Kidney tubule cell (primary cell): ENCODE results near the gene DDX17.

ENCODE experiments used
- DNase-seq: peaks from one replicate; pipeline ENCODE4 v3.0.0-alpha.2; 2018; ENCODE audit warnings: low spot score

The DDX17 gene

DNA sequence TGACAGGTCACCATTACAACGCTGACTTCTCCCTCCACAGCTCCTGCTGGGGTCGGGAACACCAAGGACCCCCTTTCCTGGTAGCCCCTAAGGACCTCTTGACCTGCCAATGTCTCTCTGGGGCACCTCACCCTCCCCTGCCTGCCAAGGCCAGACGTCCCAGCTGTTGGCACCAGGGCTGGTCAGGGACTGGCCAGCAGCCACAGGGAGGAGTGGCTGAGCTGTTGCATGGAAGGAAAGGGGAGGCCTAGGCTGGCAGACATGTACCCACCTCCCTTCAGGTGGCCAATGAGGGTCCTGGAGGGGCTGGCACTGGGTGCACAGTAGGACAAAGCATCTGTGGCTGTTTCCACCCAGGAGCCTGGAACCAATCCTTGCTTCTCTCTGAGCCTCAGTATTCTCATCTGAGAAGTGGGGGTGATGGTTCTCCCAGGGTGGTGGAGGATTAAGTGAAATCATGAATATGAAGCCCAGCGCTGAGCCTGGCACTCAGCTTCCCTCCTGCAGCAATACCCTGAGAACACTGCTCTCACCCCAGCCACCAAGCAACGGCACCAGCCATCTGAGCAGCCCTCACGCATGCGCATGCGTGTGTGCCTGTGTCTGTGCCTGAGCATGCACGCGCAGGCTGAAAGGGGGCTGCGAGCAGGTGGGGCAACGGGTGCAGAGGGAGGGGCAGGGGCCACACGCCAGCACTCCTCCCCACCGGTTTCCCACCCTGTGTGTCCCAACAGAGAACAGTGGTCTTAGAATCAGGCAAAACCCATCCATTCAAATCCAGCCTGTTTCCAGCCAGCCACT is 57.0 kb downstream of the DDX17 start:
- no peak for DNase-seq

DNA sequence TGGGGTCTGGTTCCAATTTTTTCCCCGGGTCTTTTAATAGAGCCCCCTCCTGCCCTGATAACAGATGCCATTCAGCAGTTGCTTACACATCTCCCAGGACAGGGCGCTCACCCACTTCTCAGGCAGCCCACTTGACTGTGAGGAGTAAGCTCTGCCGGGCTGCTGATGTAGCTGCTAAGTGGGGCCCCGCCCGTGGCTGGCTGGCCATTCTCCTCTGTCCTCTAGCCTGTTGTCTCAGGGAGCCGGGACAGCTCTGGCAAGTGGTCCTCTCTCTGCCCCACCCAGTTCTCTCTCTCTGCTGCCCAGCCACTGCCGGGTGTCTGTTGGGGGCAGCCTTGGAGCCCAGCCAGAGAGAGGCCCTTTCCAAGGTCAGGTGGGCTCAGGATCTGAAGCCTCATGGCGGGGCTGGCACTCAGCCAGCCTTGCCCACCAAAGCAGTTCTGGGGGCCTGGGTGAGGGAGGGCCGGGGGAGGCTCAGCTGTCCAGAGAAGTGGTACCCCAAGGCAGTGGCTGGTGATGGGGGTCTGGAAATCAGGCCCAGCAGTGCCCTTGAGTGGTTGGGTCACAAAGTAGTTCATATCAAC is 60.0 kb downstream of the DDX17 start:
- DNase-seq: no peak

DNA sequence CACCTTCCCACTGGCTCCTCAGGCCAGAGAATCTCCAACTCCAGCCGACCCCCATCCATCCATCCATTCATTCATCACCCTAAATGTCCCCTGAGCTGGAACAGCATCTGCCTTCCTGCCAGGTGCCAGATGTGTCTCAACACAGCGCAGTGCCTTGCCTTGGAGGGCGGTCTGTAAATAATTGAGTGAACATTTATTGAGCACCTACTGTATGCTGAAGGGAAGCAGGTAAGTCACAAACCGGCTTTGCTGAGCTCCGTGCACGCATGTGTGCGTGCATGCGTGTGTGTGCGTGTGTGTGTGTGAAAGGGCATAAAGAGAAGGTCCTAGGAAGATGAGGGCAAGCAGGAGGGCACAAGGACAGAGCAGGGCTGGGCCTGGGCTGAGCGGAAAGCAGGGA is 61.3 kb downstream of the DDX17 start:
- DNase-seq: no peak

DNA sequence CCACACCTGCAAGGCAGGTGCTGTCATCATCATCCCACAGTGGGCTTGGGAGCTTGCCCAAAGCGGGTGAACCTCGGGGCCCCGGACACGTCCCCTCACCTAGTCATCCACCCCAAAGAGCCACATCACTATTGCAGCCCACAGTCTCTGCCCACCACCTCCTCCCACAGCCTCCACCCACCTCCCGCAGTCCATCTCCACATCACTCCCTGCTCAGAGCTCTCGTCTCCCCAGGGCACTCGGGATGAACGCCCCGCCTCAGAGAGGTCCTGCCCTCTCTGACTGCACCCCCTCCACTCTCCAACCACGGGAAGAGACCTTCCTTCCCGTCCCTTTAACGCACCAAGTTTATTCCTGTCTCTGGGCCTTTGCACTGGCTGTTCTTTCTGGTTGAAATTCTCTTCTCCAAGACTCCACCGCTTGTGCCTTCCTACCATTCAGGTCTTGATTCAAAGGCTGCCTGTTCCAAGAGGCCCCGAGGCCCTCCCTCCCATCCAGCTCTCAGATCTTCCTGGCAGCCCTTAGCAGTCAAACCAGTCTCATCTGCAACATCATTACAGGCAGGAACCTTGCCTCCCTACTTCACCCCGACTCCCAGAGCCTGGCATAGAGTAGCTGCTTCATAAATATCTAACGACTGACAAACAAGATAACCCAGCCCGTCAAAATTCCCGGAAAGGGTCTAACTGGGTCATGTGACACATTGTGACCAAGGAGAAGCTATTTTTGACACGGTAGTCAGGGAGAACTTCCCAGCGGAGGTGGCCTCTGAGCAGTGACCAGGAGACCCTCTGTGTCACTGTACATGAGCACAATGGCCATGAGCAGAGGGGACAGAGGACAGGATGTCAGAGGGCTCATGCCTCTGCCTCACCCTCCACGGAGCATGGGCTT is 62.2 kb downstream of the DDX17 start:
- DNase-seq: no peak

DNA sequence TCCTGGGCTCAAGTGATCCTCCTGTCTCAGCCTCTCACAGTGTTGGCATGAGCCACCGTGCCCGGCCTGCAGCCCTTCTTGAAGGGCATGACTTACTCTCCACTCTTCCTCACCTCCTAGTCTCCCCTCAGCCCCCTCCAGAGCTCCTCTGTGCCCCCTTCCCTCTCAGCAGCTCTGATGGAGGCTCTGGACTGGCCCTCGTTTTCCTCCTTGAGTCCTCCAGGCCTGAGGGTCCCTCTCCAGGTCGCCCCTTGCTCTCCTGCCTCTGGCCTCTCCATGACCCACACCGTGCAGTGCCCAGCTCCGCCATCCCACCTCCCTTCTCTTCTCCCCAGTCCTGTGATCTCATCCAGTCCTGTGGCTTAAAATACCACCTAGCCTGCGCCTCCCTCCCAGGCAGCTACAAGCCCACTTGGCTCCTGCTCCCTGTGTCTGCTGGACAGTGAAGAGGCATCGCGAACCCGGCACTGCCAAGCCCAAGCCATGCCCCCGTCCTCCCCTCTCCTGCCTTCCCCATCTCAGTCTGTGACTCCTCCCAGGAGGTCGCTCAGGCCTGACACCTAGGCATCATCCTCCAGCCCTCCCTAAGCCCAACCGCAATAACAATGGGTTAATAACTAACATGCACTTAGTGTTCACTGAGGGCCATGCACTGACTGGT is 63.0 kb downstream of the DDX17 start:
- DNase-seq: peak; percentile 85

DNA sequence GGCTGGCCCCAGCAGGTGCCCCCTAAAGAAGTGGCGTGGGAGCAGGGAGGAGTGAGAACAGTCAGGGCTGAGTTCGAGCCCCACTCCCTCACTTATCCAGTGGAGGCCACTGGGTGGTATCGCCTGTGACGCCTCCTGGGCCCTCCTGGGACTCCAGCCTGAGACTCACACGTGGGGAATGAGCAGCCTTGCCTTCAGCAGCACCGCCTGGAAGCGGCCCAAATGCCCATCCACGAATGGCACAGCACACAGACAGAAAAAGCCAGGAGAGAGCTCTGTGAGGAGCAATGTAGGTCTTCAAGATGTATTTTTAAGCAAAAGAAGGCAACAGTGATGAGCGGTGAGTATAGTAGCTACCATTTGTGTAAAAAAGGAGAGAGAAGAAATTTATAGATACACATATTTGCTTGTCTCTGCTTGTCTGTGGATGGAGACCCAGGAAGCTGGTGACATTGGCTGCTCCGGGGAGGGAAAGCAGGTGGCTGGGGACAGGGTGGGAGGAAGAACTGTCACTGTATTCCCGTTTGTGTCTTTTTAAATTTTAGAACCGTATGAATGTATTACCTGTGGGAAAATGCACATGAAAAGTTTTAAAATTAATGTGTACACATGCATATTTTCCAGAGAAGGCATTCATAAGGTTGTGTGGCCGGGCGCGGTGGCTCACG is 64.4 kb downstream of the DDX17 start:
- DNase-seq: no peak

DNA sequence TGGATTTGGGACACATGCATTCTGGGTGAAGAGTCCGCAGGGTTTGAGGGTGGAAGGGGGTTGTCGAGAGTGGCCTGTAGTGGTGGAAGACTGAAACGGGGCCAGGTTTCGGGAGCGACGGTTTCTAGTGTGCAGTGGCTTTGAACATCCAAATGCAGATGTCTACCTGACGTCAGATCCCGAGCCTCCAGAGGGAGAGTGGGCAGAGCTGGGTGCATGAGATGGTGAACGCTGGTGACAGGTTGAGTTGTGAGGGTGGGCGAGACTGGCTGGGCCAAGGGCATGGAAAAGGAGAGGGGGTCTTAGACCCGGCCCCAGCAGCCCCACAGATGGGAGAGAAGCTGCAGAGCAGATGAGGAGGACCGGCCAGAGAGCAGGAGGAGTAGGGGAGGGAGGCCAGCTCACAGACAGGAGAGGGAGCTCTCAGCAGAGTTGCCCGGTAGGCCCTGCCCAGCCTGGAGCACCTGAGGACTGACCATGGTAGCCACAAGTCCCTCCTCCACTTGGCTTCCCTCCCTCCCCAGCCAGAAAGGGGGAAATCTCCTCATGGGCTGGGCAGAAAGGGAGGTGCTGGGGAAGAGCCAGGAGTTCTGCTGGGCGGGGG is 65.3 kb downstream of the DDX17 start:
- no peak for DNase-seq

DNA sequence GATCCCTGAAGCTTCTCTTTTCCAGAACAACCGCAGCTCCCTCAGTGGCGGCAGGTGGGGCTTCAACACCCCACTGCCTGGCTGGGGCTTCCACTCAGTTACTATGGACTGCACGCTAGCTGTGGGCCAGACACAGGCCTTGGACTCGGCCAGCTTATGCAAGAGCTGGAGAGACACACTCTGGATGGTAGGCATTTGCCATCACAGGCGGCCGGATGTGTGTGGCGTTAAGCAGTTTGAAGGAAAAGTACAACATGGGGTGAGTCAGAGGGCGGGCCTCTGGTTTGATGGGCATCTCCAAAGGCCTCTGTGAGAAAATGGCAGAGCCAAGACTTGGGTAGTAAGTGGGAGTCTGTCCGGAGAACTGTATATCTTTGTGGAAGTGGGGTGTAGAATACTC is 68.7 kb downstream of the DDX17 start:
- DNase-seq: no peak

DNA sequence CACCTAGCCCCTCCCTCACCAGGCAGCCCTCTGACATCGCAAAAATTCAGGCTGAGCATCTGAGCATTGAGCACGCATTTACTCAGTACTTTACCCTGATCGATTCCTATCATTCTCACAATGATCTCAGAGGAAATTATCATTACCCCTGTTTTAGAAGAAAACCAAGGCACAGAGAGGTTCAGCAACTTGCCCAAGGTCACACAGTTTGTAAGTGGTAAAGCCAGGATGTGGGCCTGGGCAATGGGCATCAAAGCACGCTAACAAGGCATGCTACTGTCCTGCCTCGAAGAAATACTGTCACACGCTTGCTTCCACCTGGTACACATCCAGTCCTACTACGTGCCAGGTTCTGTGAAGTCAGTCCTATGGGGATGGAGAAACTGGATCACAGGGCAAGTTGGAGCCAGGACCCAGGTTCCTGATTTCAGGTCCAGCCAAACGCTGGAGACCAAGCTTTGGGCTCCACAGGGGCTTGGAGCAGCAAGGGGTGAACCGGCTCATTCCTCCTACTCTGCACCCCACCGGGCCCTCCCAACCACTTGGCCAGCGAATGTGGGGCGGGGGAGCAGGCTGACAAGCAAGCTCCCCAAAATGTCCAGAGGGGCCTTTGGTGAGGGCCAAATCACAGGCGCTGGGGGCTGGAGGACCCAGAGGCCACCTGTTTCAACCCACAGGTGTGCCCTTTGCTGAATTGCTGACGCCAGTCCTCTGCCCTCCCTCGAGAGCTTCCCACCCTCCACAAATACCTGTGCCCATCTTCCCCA is 69.3 kb downstream of the DDX17 start:
- no peak for DNase-seq

DNA sequence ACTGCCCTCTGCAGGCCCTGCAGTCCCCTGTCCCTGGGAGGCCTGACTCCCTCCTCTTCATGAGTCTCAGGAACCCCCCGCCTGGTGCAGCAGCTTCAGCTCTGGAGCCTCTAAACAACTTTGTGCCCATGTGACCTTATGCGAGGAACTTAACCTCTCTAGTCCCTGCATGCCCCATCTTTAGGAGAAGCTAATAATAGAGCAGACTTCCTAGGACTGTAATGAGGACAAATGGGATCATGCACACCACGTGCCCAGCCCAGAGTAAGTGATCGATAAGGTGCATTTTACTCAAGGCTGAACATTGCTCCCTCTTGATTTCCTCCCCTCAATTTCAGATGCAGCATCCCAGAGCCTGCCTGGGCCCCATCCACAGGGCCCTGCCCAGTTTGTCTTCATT is 70.1 kb downstream of the DDX17 start:
- DNase-seq: no peak

DNA sequence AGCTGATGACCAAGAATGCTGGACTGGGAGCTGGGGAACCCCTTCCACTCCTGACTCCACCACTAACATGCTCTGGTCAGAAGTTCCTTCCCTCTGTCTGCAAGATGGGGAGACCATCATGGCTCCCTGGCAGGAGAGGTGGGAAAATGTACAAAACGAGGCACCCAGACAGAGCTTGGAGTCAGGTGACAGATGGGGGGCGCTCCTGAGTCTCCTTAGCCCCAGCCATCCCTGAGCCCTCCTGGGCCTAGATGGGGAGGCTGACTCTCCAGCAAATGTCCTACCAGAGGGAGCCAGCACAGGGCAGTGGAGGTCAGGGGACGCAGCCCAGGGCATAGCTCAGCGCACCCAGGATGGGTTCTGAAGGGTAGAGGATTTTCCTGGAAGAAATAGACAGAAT is 71.1 kb downstream of the DDX17 start:
- no peak for DNase-seq

DNA sequence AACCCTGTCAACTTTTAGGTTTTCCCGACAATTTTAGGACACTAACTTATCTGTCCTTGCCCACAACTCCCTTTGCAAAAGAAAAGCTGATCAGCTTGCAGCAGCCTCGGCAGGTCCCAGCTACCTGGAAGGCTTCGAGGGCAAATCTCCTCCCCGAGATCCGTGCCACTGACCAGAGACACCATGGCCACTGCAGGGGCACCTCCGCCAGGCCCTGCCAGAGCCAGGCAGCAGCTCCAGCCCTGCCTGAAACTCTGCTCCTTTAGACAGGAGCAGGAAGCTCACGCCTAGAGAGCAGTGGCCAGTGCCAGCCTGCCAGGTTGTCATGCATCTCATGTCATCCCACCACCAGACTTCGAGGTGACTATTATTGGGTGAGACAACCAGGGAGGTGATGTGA is 72.2 kb downstream of the DDX17 start:
- no peak for DNase-seq
